HepG2 (cell line): ENCODE results near the gene GPRC5B. TPM values are rescaled to one million over a fixed set of nuclear protein-coding genes. Genes with fewer than 3 reads are reported as not detected.

Experiments
- ATAC-seq: fragments of 200-7000 bp; cut with Tn5 transposase; 3 replicates; pipeline ENCODE4 v1.9.1; 2020; ENCODE audit warnings: mild to moderate bottlenecking, moderate library complexity
- Bru-seq: library from RNA; stranded (reverse); fragments of 400-500 nt; gene quantifications from one replicate; lab custom pipeline; 2021; lab: Mats Ljungman, UMichigan
- BruChase-seq, 2 experiments: library from RNA; stranded (reverse); fragments of 400-500 nt; gene quantifications; one replicate each; lab custom pipeline; 2021; lab: Mats Ljungman, UMichigan
- BruUV-seq: library from RNA; stranded (reverse); fragments of 400-500 nt; replicated peaks from 2 replicates; lab custom pipeline; 2021; lab: Mats Ljungman, UMichigan
- CTCF ChIA-PET: fragments of 300-600 bp; formaldehyde crosslinking; extraction: SDS; loops from one replicate; lab custom pipeline; 2021; ENCODE audit warnings: low total read pairs, inconsistent platforms, low intra/inter-chr PET ratio; lab: Yijun Ruan, JAX
- POLR2A ChIA-PET: fragments of 350-600 bp; sonication (Branson Sonifier 250); formaldehyde crosslinking; loops from one replicate; lab custom pipeline; 2020; ENCODE audit warnings: antibody characterized with exemption, inconsistent platforms; lab: Yijun Ruan, JAX
- DNase-seq: peaks from one replicate; pipeline ENCODE4 v3.0.0-alpha.2; 2015; ENCODE audit warnings: low spot score
- FAIRE-seq: peaks from 3 replicates; lab custom pipeline; 2011; peaks lifted over from hg19 to GRCh38; lab: Jason Lieb, UNC
- H2AFZ ChIP-seq: one replicate; pipeline ENCODE4 v1.6.1; 2011; ENCODE audit warnings: low read length, inconsistent platforms
- H3K27ac ChIP-seq: fragments of 300-600 bp; 3 replicates; pipeline ENCODE4 v1.8.0; 2011; ENCODE audit warnings: mixed run types, mild to moderate bottlenecking, mixed read lengths, low read length, inconsistent platforms; ENCODE audit not compliant: insufficient read depth; ENCODE audit errors: extremely low read length
- H3K27me3 ChIP-seq, 2 experiments: fragments of 200-600 bp in 1 of 2; 2 replicates in 1 of 2; 3 replicates in 1 of 2; pipeline versions ENCODE4 v1.6.0 to v1.8.0; 2011; ENCODE audit warnings: low read length in 2 of 2, mild to moderate bottlenecking in 2 of 2, moderate library complexity in 2 of 2, inconsistent platforms in 1 of 2; ENCODE audit not compliant: insufficient read depth in 2 of 2, control insufficient read depth in 1 of 2
- H3K36me3 ChIP-seq, 2 experiments: fragments of 200-600 bp in 1 of 2; replicated peaks in 1 of 2; 2 replicates in 1 of 2; 3 replicates in 1 of 2; pipeline versions ENCODE4 v1.5.1 to v1.8.0; 2011; ENCODE audit warnings: low read length in 2 of 2, inconsistent platforms in 1 of 2; ENCODE audit not compliant: insufficient read depth in 2 of 2, control insufficient read depth in 1 of 2
- H3K4me1 ChIP-seq: 2 replicates; pipeline ENCODE4 v1.5.1; 2012; ENCODE audit warnings: low read length, inconsistent platforms; ENCODE audit not compliant: insufficient read depth
- H3K4me2 ChIP-seq: 2 replicates; pipeline ENCODE4 v1.6.0; 2011; ENCODE audit warnings: low read depth, low read length, inconsistent platforms
- H3K4me3 ChIP-seq, 3 experiments: fragments of 200-600 bp in 1 of 3; sonication (generic), shearing (Covaris generic) in 1 of 3; replicated peaks in 1 of 3; 2 replicates each; pipeline ENCODE4 v1.5.1; 2011 to 2016; ENCODE audit warnings: low read length in 3 of 3, inconsistent platforms in 2 of 3, low read depth in 2 of 3, mild to moderate bottlenecking in 2 of 3, control low read depth in 1 of 3, mixed read lengths in 1 of 3; ENCODE audit not compliant: insufficient read depth in 1 of 3
- H3K79me2 ChIP-seq: one replicate; pipeline ENCODE4 v1.6.1; 2011; ENCODE audit warnings: low read length, inconsistent platforms; ENCODE audit not compliant: insufficient read depth
- H3K9ac ChIP-seq: 2 replicates; pipeline ENCODE4 v1.6.0; 2011; ENCODE audit warnings: mild to moderate bottlenecking, low read depth, low read length, inconsistent platforms; ENCODE audit not compliant: insufficient read depth
- H3K9me3 ChIP-seq: 2 replicates; pipeline ENCODE4 v1.5.1; 2012; ENCODE audit warnings: mild to moderate bottlenecking, low read length
- H4K20me1 ChIP-seq: 2 replicates; pipeline ENCODE4 v1.6.0; 2011; ENCODE audit warnings: inconsistent platforms, mild to moderate bottlenecking, low read length, moderate library complexity; ENCODE audit not compliant: insufficient read depth
- HNRNPK ChIP-seq: fragments of 200-400 bp; formaldehyde crosslinking; IDR thresholded peaks from 2 replicates; pipeline ENCODE4 v1.6.1; 2018; ENCODE audit warnings: low read length, low read depth, moderate library complexity, mild to moderate bottlenecking; ENCODE audit not compliant: poor library complexity, severe bottlenecking
- RARG ChIP-seq: sonication (generic); formaldehyde crosslinking; IDR thresholded peaks from 2 replicates; pipeline ENCODE4 v1.4.0; 2020; ENCODE audit warnings: low read depth, mild to moderate bottlenecking, missing genetic modification reagents
- RORA ChIP-seq: sonication (generic); formaldehyde crosslinking; IDR thresholded peaks from 2 replicates; pipeline ENCODE4 v1.5.0; 2020; ENCODE audit warnings: mild to moderate bottlenecking, missing genetic modification reagents, moderate library complexity
- YEATS4 ChIP-seq: sonication (generic); formaldehyde crosslinking; IDR thresholded peaks from 2 replicates; pipeline ENCODE4 v1.4.0; 2020; ENCODE audit warnings: missing genetic modification reagents, borderline replicate concordance
- ZBTB21 ChIP-seq: sonication (generic); formaldehyde crosslinking; IDR thresholded peaks from 2 replicates; pipeline ENCODE4 v1.4.0; 2020; ENCODE audit warnings: missing genetic modification reagents
- ZKSCAN1 ChIP-seq: fragments of 150-350 bp; IDR thresholded peaks from 2 replicates; pipeline ENCODE4 v1.6.1; 2014; ENCODE audit warnings: low read length
- ZNF180 ChIP-seq: sonication (generic); formaldehyde crosslinking; IDR thresholded peaks from 2 replicates; pipeline ENCODE4 v1.4.0; 2020; ENCODE audit warnings: low read depth, missing genetic modification reagents, borderline replicate concordance
- ZNF24 ChIP-seq: fragments of 450-650 bp; IDR thresholded peaks from 2 replicates; pipeline ENCODE4 v1.6.1; 2017; ENCODE audit warnings: antibody characterized with exemption, mild to moderate bottlenecking
- ZNF614 ChIP-seq: IDR thresholded peaks from 2 replicates; pipeline ENCODE4 v1.6.1; 2018; ENCODE audit warnings: missing biosample characterization, missing genetic modification reagents, inconsistent platforms, borderline replicate concordance
- ZNF777 ChIP-seq: sonication (generic); formaldehyde crosslinking; IDR thresholded peaks from 2 replicates; pipeline ENCODE4 v1.4.0; 2020; ENCODE audit warnings: missing genetic modification reagents
- ZNF839 ChIP-seq: sonication (generic); formaldehyde crosslinking; IDR thresholded peaks from 2 replicates; pipeline ENCODE4 v1.4.0; 2020; ENCODE audit warnings: missing genetic modification reagents, mild to moderate bottlenecking, borderline replicate concordance
- WGBS: methylation state at CpG from one replicate; pipeline ENCODE4 v1.1.6; 2017; ENCODE audit warnings: low lambda C conversion rate; 5-methylcytosine and 5-hydroxymethylcytosine counted together
- in situ Hi-C: cut with HindIII; loops from 2 replicates; pipeline ENCODE4 v1.10.0; 2017; ENCODE audit warnings: low pct_unique_long_range_greater_than_20kb; ENCODE audit not compliant: extremely low pct_ligation_motif_present
- intact Hi-C: fragments of 100-400 bp; cut with micrococcal nuclease; formaldehyde crosslinking; loops from one replicate; pipeline ENCODE4 v1.10.0; 2022; ENCODE audit not compliant: unreplicated experiment
- long read RNA-seq, 2 experiments: library from RNA in 1 of 2; library from polyadenylated mRNA in 1 of 2; stranded (forward) in 1 of 2; unstranded in 1 of 2; transcript quantifications; one replicate each; pipeline ENCODE4 v2.0.0, GENCODE V29; 2019 to 2022
- polyA minus RNA-seq, 3 experiments: library from RNA; depleted of rRNA, polyadenylated mRNA; stranded (reverse); fragments of >200 nt; gene quantifications; 2 replicates each; pipeline ENCODE4 v1.2.3, GENCODE V29; 2011; ENCODE audit warnings: low replicate concordance in 1 of 3
- polyA plus RNA-seq, 8 experiments: library from polyadenylated mRNA; depleted of rRNA in 3 of 8; stranded (reverse) in 7 of 8; unstranded in 1 of 8; fragments of >200 nt; fragmentation: Illumina TruSeq in 4 of 8; extraction: Trizol in 4 of 8; gene quantifications; 2 replicates each; pipeline versions ENCODE4 v1.2.1 to v1.2.3, GENCODE V29; 2011 to 2016; ENCODE audit warnings: low read depth in 4 of 8, missing spikeins in 1 of 8, mixed read lengths in 1 of 8; ENCODE audit not compliant: insufficient read depth in 1 of 8
- total RNA-seq, 5 experiments: library from RNA; depleted of rRNA; stranded (reverse); fragments of >200 nt; fragmentation: Illumina TruSeq; extraction: Trizol; gene quantifications; 2 replicates each; pipeline ENCODE4 v1.2.3, GENCODE V29; 2016; ENCODE audit warnings: low read depth in 1 of 5
- TF ChIP-seq, protein P1 (sequence below): IDR thresholded peaks from 2 replicates; pipeline ENCODE4 v1.6.1; 2012; ENCODE audit warnings: inconsistent platforms
- TF ChIP-seq, protein P2 (sequence below): sonication (generic); formaldehyde crosslinking; IDR thresholded peaks from 2 replicates; pipeline ENCODE4 v1.8.0; 2022; ENCODE audit warnings: missing genetic modification reagents, mild to moderate bottlenecking, moderate library complexity, borderline replicate concordance

The GPRC5B gene, protein sequence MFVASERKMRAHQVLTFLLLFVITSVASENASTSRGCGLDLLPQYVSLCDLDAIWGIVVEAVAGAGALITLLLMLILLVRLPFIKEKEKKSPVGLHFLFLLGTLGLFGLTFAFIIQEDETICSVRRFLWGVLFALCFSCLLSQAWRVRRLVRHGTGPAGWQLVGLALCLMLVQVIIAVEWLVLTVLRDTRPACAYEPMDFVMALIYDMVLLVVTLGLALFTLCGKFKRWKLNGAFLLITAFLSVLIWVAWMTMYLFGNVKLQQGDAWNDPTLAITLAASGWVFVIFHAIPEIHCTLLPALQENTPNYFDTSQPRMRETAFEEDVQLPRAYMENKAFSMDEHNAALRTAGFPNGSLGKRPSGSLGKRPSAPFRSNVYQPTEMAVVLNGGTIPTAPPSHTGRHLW
- 0.24 and 0.53 TPM in 2 replicates for total RNA-seq (2016; rRNA removed; fragmentation: Illumina TruSeq; extraction: Trizol)
- not detected in 2 replicates for total RNA-seq (2016; cell fraction: cytosol; rRNA removed; fragmentation: Illumina TruSeq; extraction: Trizol; ENCODE audit: low read depth)
- total RNA-seq (2016; cell fraction: insoluble cytoplasmic fraction; rRNA removed; fragmentation: Illumina TruSeq; extraction: Trizol) = 0.16 and 0.37 TPM in 2 replicates
- 0.10 and 0.15 TPM in 2 replicates for total RNA-seq (2016; cell fraction: membrane; rRNA removed; fragmentation: Illumina TruSeq; extraction: Trizol)
- 0.19 and 0.25 TPM in 2 replicates for total RNA-seq (2016; cell fraction: nucleus; rRNA removed; fragmentation: Illumina TruSeq; extraction: Trizol)
- 0.46 and 0.52 TPM in 2 replicates for polyA plus RNA-seq (2011; rRNA removed)
- 0.58 and 0.77 TPM in 2 replicates for polyA plus RNA-seq (2011; cell fraction: cytosol; rRNA removed)
- polyA plus RNA-seq (2011; cell fraction: nucleus; rRNA removed) = 0.24 and 0.72 TPM in 2 replicates
- 0.30 and 0.51 TPM in 2 replicates for polyA plus RNA-seq (2012)
- polyA plus RNA-seq (2016; cell fraction: cytosol; fragmentation: Illumina TruSeq; extraction: Trizol; ENCODE audit: low read depth) = 0.07 and 0.14 TPM in 2 replicates
- polyA plus RNA-seq (2016; cell fraction: insoluble cytoplasmic fraction; fragmentation: Illumina TruSeq; extraction: Trizol; ENCODE audit: low read depth) = 0.40 and 0.56 TPM in 2 replicates
- polyA plus RNA-seq (2016; cell fraction: membrane; fragmentation: Illumina TruSeq; extraction: Trizol; ENCODE audit: low read depth) = 0.20 and 0.35 TPM in 2 replicates
- polyA plus RNA-seq (2016; cell fraction: nucleus; fragmentation: Illumina TruSeq; extraction: Trizol; ENCODE audit: insufficient read depth, low read depth) = 1.8 and 2.0 TPM in 2 replicates
- 0.96 and 1.9 TPM in 2 replicates for polyA minus RNA-seq (2011; rRNA and poly(A)+ RNA removed; ENCODE audit: low replicate concordance)
- 0.44 and 0.59 TPM in 2 replicates for polyA minus RNA-seq (2011; cell fraction: cytosol; rRNA and poly(A)+ RNA removed)
- polyA minus RNA-seq (2011; cell fraction: nucleus; rRNA and poly(A)+ RNA removed) = 0.26 and 0.75 TPM in 2 replicates
- percentile 22 among the genes with signal in this experiment for Bru-seq, nascent RNA
- BruChase-seq, experiment 1, labeled RNA remaining after a 6-hour chase = percentile 30 among the genes with signal in this experiment
- BruChase-seq, experiment 2, labeled RNA remaining after a 2-hour chase = percentile 22 among the genes with signal in this experiment
- long read RNA-seq, experiment 1, full-length matches to known transcripts = 1 of 1 reads
- long read RNA-seq, experiment 1, partial matches to known transcripts = 0 of 1 reads
- long read RNA-seq, experiment 1, other reads (novel, unspliced or antisense) = 0 of 1 reads
- long read RNA-seq, experiment 2, full-length matches to known transcripts = 2 of 2 reads
- long read RNA-seq, experiment 2, partial matches to known transcripts = 0 of 2 reads
- long read RNA-seq, experiment 2, other reads (novel, unspliced or antisense) = 0 of 2 reads

DNA sequence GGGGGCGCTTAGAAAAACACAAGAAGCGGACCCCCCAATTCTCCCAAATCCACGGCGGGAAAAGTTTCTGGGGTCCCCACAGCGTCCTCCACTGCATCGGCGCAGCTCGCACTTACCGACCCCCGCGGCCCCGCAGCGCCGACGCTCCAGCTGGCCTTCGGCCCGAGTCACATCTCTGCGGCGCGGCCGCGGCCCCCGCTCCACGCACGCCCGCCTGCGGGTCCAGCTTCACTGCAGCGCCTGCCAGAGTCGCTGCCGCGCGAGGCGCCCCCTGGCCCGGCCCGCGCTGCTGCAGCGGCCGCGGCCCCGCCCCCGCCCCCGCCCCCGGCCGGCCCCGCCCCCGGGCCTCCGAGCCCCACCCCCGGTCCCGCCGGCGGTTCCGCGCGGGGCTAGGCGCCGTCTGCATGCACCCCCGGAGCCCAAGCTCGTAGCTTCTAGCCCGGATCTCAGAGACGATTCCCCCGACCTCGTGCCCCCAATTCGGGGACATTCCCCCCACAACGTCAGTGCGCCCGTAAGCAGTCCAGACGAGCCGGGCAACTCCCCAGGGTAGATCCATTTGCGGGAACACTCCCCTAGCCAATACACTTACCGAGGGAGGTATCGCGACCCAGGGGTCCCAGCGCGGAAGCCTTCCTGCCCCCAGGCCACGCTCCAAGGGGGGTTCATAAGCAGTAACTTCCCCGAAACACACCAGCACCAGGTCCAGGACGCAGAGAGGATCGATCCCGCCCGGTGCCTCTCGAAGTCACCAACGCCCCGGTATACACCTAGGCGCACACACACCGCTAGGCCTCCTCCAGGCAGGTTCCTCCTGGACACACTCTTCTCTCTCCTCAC lies at the start of gene GPRC5B:
Gene GPRC5B, minus strand, starts transcription at position 238 of the 840 bp plus-strand sequence. CDS start 12,003 bp downstream, outside the sequence.
- peak within 1 kb of the TSS; percentile 48 to 74 (median 49); a peak in 4 of 6 replicates for H3K4me3 ChIP-seq
- DNase-seq (no peak), ATAC-seq (peak; percentile 52), FAIRE-seq (no peak)
- peaks cover 11 to 36% of the 10 kb centered on the region in 2 experiments for H3K27me3 ChIP-seq
- BruUV-seq = no TSS peak
- H3K9ac ChIP-seq = no peak within 1 kb of the TSS
- peaks cover 25% of the 10 kb centered on the region for H3K4me1 ChIP-seq
- in situ Hi-C loops (loop anchor here (5.0 kb wide), 2 partner anchors 168 to 283 kb away; partner anchors contain the start of genes IQCK and KNOP1), intact Hi-C loops (loop anchor here (5.0 kb wide), 2 partner anchors 168 to 183 kb away; partner anchors contain the start of genes IQCK and KNOP1)
- ChIA-PET POLR2A (interaction anchor here (0.6 to 1.4 kb wide), 2 partner anchors 283 to 1717 kb away, joined by 3 to 6 read pairs; no protein-coding TSS in a partner anchor), CTCF (interaction anchor here (3.3 to 5.7 kb wide), 2 partner anchors 282 to 325 kb away, joined by 30 to 234 read pairs; no protein-coding TSS in a partner anchor)
- no peaks in the 10 kb centered on the region for H3K36me3 ChIP-seq
- H2AFZ ChIP-seq = no peak within 1 kb of the TSS
- no peaks in the 10 kb centered on the region; the same call in 1 of the 2 replicates for H4K20me1 ChIP-seq
- WGBS = 15% methylated on average over 42 of the region's 85 CpGs
- no peaks in the 10 kb centered on the region for H3K79me2 ChIP-seq
- peak within 1 kb of the TSS; percentile 89 for H3K4me2 ChIP-seq
- no peak within 1 kb of the TSS for H3K27ac ChIP-seq
- H3K9me3 ChIP-seq = no peaks in the 10 kb centered on the region
- TF ChIP-seq HNRNPK = no peak
- no peak for TF ChIP-seq ZNF24
- no peak for TF ChIP-seq RORA
- TF ChIP-seq ZNF180 (CRISPR knock-in tag) = no peak
- 0 out of 2 replicates have a peak, but pooled peaks have one; percentile 70 for TF ChIP-seq ZNF839 (CRISPR knock-in tag)
- TF ChIP-seq ZNF777 (CRISPR knock-in tag) = peak; percentile 29; the same call in 1 of the 2 replicates
- TF ChIP-seq, protein P1, sequence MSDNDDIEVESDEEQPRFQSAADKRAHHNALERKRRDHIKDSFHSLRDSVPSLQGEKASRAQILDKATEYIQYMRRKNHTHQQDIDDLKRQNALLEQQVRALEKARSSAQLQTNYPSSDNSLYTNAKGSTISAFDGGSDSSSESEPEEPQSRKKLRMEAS = no peak
- TF ChIP-seq YEATS4 (CRISPR knock-in tag) = peak; percentile 52; the same call in 1 of the 2 replicates
- TF ChIP-seq RARG (CRISPR knock-in tag) = no peak
- no peak for TF ChIP-seq ZKSCAN1
- TF ChIP-seq, protein P2, sequence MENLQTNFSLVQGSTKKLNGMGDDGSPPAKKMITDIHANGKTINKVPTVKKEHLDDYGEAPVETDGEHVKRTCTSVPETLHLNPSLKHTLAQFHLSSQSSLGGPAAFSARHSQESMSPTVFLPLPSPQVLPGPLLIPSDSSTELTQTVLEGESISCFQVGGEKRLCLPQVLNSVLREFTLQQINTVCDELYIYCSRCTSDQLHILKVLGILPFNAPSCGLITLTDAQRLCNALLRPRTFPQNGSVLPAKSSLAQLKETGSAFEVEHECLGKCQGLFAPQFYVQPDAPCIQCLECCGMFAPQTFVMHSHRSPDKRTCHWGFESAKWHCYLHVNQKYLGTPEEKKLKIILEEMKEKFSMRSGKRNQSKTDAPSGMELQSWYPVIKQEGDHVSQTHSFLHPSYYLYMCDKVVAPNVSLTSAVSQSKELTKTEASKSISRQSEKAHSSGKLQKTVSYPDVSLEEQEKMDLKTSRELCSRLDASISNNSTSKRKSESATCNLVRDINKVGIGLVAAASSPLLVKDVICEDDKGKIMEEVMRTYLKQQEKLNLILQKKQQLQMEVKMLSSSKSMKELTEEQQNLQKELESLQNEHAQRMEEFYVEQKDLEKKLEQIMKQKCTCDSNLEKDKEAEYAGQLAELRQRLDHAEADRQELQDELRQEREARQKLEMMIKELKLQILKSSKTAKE (CRISPR knock-in tag) = no peak
- TF ChIP-seq ZBTB21 (CRISPR knock-in tag) = no peak
- no peak for TF ChIP-seq ZNF614
